Ascending aorta (tissue), 2 donors: ENCODE results near the gene BCL11A. TPM values are rescaled to one million over a fixed set of nuclear protein-coding genes. Genes with fewer than 3 reads are reported as not detected.

Experiments used
- DNase-seq, 2 donors: peaks; one replicate each; pipeline ENCODE4 v3.0.0-alpha.2; 2019; ENCODE audit warnings: low spot score in 2 of 2
- H3K27ac ChIP-seq, 2 donors: fragments of 200-600 bp; sonication (generic); one replicate each; pipeline ENCODE4 v1.5.1; 2016 to 2017; ENCODE audit warnings: mild to moderate bottlenecking in 1 of 2
- H3K27me3 ChIP-seq: fragments of 200-600 bp; sonication (generic); one replicate; pipeline ENCODE4 v1.5.1; 2017
- H3K36me3 ChIP-seq, 2 donors: fragments of 200-600 bp; sonication (generic); one replicate each; pipeline ENCODE4 v1.5.1; 2016
- H3K4me1 ChIP-seq, 2 donors: fragments of 200-600 bp; sonication (generic); one replicate each; pipeline ENCODE4 v1.5.1; 2016 to 2017; ENCODE audit warnings: mild to moderate bottlenecking in 1 of 2
- H3K4me3 ChIP-seq, 2 donors: fragments of 200-600 bp; sonication (generic); one replicate each; pipeline ENCODE4 v1.5.1; 2016 to 2017; ENCODE audit warnings: mild to moderate bottlenecking in 1 of 2
- H3K9me3 ChIP-seq, 2 donors: fragments of 200-600 bp; sonication (generic); one replicate each; pipeline ENCODE4 v1.5.1; 2016
- CTCF ChIP-seq, 3 experiments: fragments of 200-600 bp in 2 of 3; fragments of 450-650 bp in 1 of 3; sonication (generic) in 2 of 3; IDR thresholded peaks; one replicate each; pipeline ENCODE4 v1.5.1; 2016 to 2019; ENCODE audit warnings: antibody characterized with exemption in 3 of 3, mild to moderate bottlenecking in 1 of 3, moderate library complexity in 1 of 3
- intact Hi-C: fragments of 100-400 bp; cut with DNase I; formaldehyde crosslinking; loops from one replicate; pipeline ENCODE4 v1.15.1; 2023
- total RNA-seq: library from RNA; depleted of rRNA; stranded (reverse); fragments of >200 nt; gene quantifications from one replicate; pipeline ENCODE4 v1.1.0, GENCODE V29; 2016

Gene BCL11A
- total RNA-seq, 1 donor from 2014 or later: 0.11 TPM

DNA sequence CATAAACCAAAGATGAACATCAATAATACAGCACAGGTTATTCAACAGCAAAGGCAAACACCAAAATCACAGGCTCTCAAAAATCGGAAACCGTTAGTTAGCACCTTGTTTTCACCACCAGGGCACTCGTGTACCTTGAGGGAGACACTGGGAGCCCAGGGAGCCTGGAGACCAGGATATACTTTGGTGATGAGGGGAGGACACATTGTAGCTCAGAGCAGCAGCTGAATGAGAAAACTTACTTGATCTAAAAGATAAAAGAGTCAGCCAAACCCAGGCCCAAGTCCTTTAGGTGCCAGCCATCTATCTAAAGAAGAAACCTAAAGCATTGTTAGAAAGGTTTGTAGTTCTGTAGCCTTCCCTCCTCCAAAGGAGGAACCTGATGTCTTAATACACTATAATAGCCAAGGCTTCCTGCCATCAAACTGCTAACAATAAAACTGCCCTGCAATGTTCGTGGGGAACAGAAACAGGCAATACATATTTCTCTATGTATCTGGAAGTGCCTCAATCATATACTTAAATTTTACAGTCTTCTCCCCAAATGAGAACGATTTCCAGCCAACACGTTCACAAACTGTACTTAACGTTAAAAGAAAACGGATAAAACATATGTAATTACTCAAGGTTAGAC lies 19.3 kb downstream of the BCL11A start:
- Histone ChIP-seq H3K4me1 (no peaks in the 10 kb centered on the region), H3K27ac (no peak overlapping the region), H3K27me3 (no peaks in the 10 kb centered on the region), H3K4me3 (no peak overlapping the region), H3K9me3 (no peaks in the 10 kb centered on the region), H3K36me3 (no peaks in the 10 kb centered on the region)
- DNase-seq: no peak
- TF ChIP-seq CTCF (IDR thresholded peaks at IDR 0.05): no peak
- intact Hi-C loops: no loop called here

- intact Hi-C loops: no loop called here
- Histone ChIP-seq H3K27me3 (no peaks in the 10 kb centered on the region), H3K9me3 (no peaks in the 10 kb centered on the region), H3K27ac (no peak overlapping the region), H3K36me3 (no peaks in the 10 kb centered on the region), H3K4me1 (no peaks in the 10 kb centered on the region), H3K4me3 (no peak overlapping the region)
- no peak for DNase-seq
- no peak for TF ChIP-seq CTCF (IDR thresholded peaks at IDR 0.05)
These were observed 20.1 kb downstream of the BCL11A start for GRCh38 chr2:60533101-60534051.

DNA sequence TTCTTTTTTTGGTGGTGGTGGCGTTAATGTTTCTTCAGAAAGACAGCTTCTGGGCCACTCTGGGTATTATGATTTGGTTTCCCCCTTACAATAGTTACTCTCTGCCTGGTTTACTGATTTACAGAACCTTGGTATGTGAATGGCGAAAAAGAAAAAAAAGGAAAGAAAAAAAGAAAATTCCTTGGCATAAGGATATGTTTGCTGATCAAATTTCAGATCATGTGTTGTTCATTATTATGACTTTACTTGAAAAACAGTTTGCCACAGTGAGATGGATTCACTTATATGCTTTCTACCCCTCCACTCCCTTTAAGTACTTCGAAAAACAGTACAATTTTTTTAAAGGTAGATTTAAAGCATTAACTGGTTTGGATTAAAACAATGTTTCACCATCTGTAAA lies 21.0 kb downstream of the BCL11A start:
- no peaks in the 10 kb centered on the region for H3K27me3 ChIP-seq
- no peaks in the 10 kb centered on the region for H3K36me3 ChIP-seq
- no peak for DNase-seq
- intact Hi-C loops: no loop called here
- no peak overlapping the region for H3K4me3 ChIP-seq
- H3K9me3 ChIP-seq: no peaks in the 10 kb centered on the region
- no peaks in the 10 kb centered on the region for H3K4me1 ChIP-seq
- no peak for TF ChIP-seq CTCF (IDR thresholded peaks at IDR 0.05)
- H3K27ac ChIP-seq: no peak overlapping the region

DNA sequence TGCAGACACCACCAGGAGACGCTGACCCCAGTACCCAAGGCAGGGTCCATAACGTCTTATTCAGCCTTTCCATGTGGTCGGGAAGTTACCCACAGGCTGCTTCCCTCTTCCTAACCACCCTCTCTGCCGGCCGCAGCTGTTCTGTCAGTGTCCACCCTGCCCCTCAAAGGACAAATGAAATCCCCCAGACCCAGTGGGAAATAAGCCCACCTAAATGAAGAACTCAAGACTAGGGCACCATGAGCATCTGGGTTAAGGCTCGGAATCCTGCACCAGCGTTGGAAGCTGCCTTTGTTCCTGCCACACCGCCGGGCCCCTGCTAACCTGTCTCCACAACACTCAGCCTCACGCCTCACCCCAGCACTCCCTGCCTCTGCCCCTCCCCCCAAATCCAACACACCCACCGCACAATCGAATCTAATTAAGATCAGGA lies 21.7 kb downstream of the BCL11A start:
- H3K27me3 ChIP-seq: no peaks in the 10 kb centered on the region

GRCh38 chr2:60530660-60531281 lies 22.7 kb downstream of the BCL11A start:
- DNase-seq: no peak
- Histone ChIP-seq H3K4me1 (no peaks in the 10 kb centered on the region), H3K4me3 (no peak overlapping the region), H3K9me3 (no peaks in the 10 kb centered on the region), H3K27me3 (no peaks in the 10 kb centered on the region), H3K36me3 (no peaks in the 10 kb centered on the region), H3K27ac (no peak overlapping the region)
- intact Hi-C loops: no loop called here
- no peak for TF ChIP-seq CTCF (IDR thresholded peaks at IDR 0.05)

More for the DNA sequence above, 21.7 kb downstream of the BCL11A start:
- H3K9me3 ChIP-seq: no peaks in the 10 kb centered on the region
- no peak overlapping the region for H3K27ac ChIP-seq
- H3K4me3 ChIP-seq: no peak overlapping the region
- intact Hi-C loops: no loop called here
- no peaks in the 10 kb centered on the region for H3K36me3 ChIP-seq
- TF ChIP-seq CTCF (IDR thresholded peaks at IDR 0.05): no peak
- no peaks in the 10 kb centered on the region for H3K4me1 ChIP-seq
- no peak for DNase-seq
